Right ventricle myocardium inferior (tissue), 1 donor: ENCODE measurements around the gene MINDY1. TPM values are rescaled to one million over a fixed set of nuclear protein-coding genes. Genes with fewer than 3 reads are reported as not detected.

Source experiments
- total RNA-seq: library from RNA; stranded (reverse); fragmentation: NEBNext Ultra II Directional; extraction: Animal tissue kit (Norgen Biotek cat#: 25700); gene quantifications from one replicate; pipeline ENCODE4 v1.2.1, GENCODE V29; 2021
- donor health status: DM: no; HTN: yes; CAD: no; lungs with severe emphysema.

The MINDY1 gene
- total RNA-seq, 1 donor from 2014 or later: 38.5 TPM

Other genes with a start within 250 kb of the MINDY1 start
- 38.4 TPM for gene CTSS, start 241.1 kb downstream of the MINDY1 start, total RNA-seq
- 6.2 TPM for gene CTSK, start 198.6 kb downstream of the MINDY1 start, total RNA-seq
- 28.9 TPM for gene ARNT, start 130.3 kb downstream of the MINDY1 start, total RNA-seq
- gene CTXND2, start 119.8 kb downstream of the MINDY1 start, total RNA-seq: not detected
- gene SETDB1, start 80.5 kb downstream of the MINDY1 start, total RNA-seq: 16.2 TPM
- gene CERS2, start 32.1 kb downstream of the MINDY1 start, total RNA-seq: 92.6 TPM
- not detected for gene ANXA9, start 24.6 kb downstream of the MINDY1 start, total RNA-seq
- 42.1 TPM for gene PRUNE1, start 1.5 kb upstream of the MINDY1 start, total RNA-seq
- 0.30 TPM for gene BNIPL, start 29.7 kb upstream of the MINDY1 start, total RNA-seq
- gene C1orf56, start 40.8 kb upstream of the MINDY1 start, total RNA-seq: 6.6 TPM
- 28.0 TPM for gene CDC42SE1, start 52.7 kb upstream of the MINDY1 start, total RNA-seq
- gene MLLT11, start 53.5 kb upstream of the MINDY1 start, total RNA-seq: 4.9 TPM
- 8.4 TPM for gene GABPB2, start 63.9 kb upstream of the MINDY1 start, total RNA-seq
- 57.6 TPM for gene SEMA6C, start 139.7 kb upstream of the MINDY1 start, total RNA-seq
- gene TNFAIP8L2, start 149.7 kb upstream of the MINDY1 start, total RNA-seq: 2.6 TPM
- gene LYSMD1, start 159.0 kb upstream of the MINDY1 start, total RNA-seq: 12.3 TPM
- 16.6 TPM for gene SCNM1, start 159.2 kb upstream of the MINDY1 start, total RNA-seq
- not detected for gene TMOD4, start 169.1 kb upstream of the MINDY1 start, total RNA-seq
- 47.1 TPM for gene VPS72, start 183.3 kb upstream of the MINDY1 start, total RNA-seq
- 34.8 TPM for gene PIP5K1A, start 191.7 kb upstream of the MINDY1 start, total RNA-seq
- 164 TPM for gene PSMD4, start 247.8 kb upstream of the MINDY1 start, total RNA-seq